GM21786 (cell line): Measurements from ENCODE around the gene HNRNPUL1.
"Not testable (repeated sequence)": the region's sequence is repeated elsewhere in the genome, so short reads cannot be mapped to it uniquely, and the experiment has no call there.

Experiments used
- ATAC-seq: cut with Tn5 transposase; IDR thresholded peaks from one replicate; pipeline ENCODE4 v1.9.1; 2021; ENCODE audit not compliant: unreplicated experiment

Gene HNRNPUL1

GRCh38 chr19:41324231-41324702 is 60.1 kb downstream of the HNRNPUL1 start:
- ATAC-seq: no peak

- no peak for ATAC-seq
These were observed 60.9 kb downstream of the HNRNPUL1 start for GRCh38 chr19:41324921-41325639.

- ATAC-seq: no peak
These were observed 61.4 kb downstream of the HNRNPUL1 start for GRCh38 chr19:41325640-41325946.

GRCh38 chr19:41325947-41326706 is 62.0 kb downstream of the HNRNPUL1 start:
- ATAC-seq: no peak

GRCh38 chr19:41327076-41327575 is 63.0 kb downstream of the HNRNPUL1 start:
- ATAC-seq: no peak

- peak; percentile 47 for ATAC-seq
These were observed 63.5 kb downstream of the HNRNPUL1 start for GRCh38 chr19:41327576-41328156.

- peak; percentile 4 for ATAC-seq
These were observed 64.1 kb downstream of the HNRNPUL1 start for GRCh38 chr19:41328157-41328841.

GRCh38 chr19:41328842-41329225 is 64.7 kb downstream of the HNRNPUL1 start:
- no peak for ATAC-seq

- no peak for ATAC-seq
These were observed 66.3 kb downstream of the HNRNPUL1 start for GRCh38 chr19:41330481-41330880.

- ATAC-seq: no peak
These were observed 66.9 kb downstream of the HNRNPUL1 start for GRCh38 chr19:41330946-41331678.

GRCh38 chr19:41332000-41332399 is 67.8 kb downstream of the HNRNPUL1 start:
- no peak for ATAC-seq

GRCh38 chr19:41332468-41332867 is 68.3 kb downstream of the HNRNPUL1 start:
- no peak for ATAC-seq

- ATAC-seq: no peak
These were observed 70.6 kb downstream of the HNRNPUL1 start for GRCh38 chr19:41334793-41335192.

- ATAC-seq: no peak
These were observed 71.3 kb downstream of the HNRNPUL1 start for GRCh38 chr19:41335467-41335866.

GRCh38 chr19:41339936-41340335 is 75.8 kb downstream of the HNRNPUL1 start:
- no peak for ATAC-seq

- ATAC-seq: no peak
These were observed 77.7 kb downstream of the HNRNPUL1 start for GRCh38 chr19:41341669-41342490.

GRCh38 chr19:41344162-41344561 is 80.0 kb downstream of the HNRNPUL1 start:
- no peak for ATAC-seq

GRCh38 chr19:41346916-41347315 is 82.7 kb downstream of the HNRNPUL1 start:
- not testable (repeated sequence) for ATAC-seq

GRCh38 chr19:41350735-41351338 is 86.7 kb downstream of the HNRNPUL1 start:
- no peak for ATAC-seq
